Esophagus squamous epithelium (tissue), 5 donors: ENCODE measurements around the gene DOC2A. TPM values are rescaled to one million over a fixed set of nuclear protein-coding genes. Genes with fewer than 3 reads are reported as not detected.
A peak's percentile ranks its signal among the peaks of the same experiment; 100 is the strongest.

Experiments
- DNase-seq: peaks from one replicate; lab custom pipeline; 2025; lab: John Stamatoyannopoulos, UW
- H3K27ac ChIP-seq, 4 donors: fragments of 200-600 bp; sonication (generic); one replicate each; pipeline ENCODE4 v1.5.1; 2016 to 2019; ENCODE audit warnings: mild to moderate bottlenecking in 1 of 4
- H3K27me3 ChIP-seq, 4 donors: fragments of 200-600 bp; sonication (generic); 1 replicate in 3 of 4; 2 replicates in 1 of 4; pipeline versions ENCODE4 v1.5.1 to v1.6.0; 2017 to 2021; ENCODE audit warnings: antibody characterized with exemption in 1 of 4
- H3K36me3 ChIP-seq, 3 donors: fragments of 200-600 bp; sonication (generic); one replicate each; pipeline ENCODE4 v1.5.1; 2016 to 2019
- H3K4me1 ChIP-seq, 3 donors: fragments of 200-600 bp; sonication (generic); one replicate each; pipeline ENCODE4 v1.5.1; 2017 to 2019
- H3K4me3 ChIP-seq, 4 donors: fragments of 200-600 bp; sonication (generic); 1 replicate in 3 of 4; 2 replicates in 1 of 4; pipeline ENCODE4 v1.5.1; 2016 to 2019; ENCODE audit warnings: mild to moderate bottlenecking in 2 of 4, moderate library complexity in 1 of 4
- H3K9me3 ChIP-seq, 3 donors: fragments of 200-600 bp; sonication (generic); one replicate each; pipeline ENCODE4 v1.5.1; 2016 to 2019
- CTCF ChIP-seq, 6 experiments: fragments of 450-650 bp in 4 of 6; fragments of 200-600 bp in 2 of 6; sonication (generic) in 2 of 6; IDR thresholded peaks; one replicate each; pipeline ENCODE4 v1.5.1; 2016 to 2019; ENCODE audit warnings: antibody characterized with exemption in 6 of 6, mild to moderate bottlenecking in 4 of 6, moderate library complexity in 4 of 6
- POLR2A ChIP-seq, 4 donors: fragments of 450-650 bp; IDR thresholded peaks; one replicate each; pipeline ENCODE4 v1.6.1; 2017; ENCODE audit warnings: antibody characterized with exemption in 4 of 4, mild to moderate bottlenecking in 4 of 4, moderate library complexity in 3 of 4
- WGBS, 2 donors: methylation state at CpG; one replicate each; pipeline ENCODE4 v1.1.5; 2018; 5-methylcytosine and 5-hydroxymethylcytosine counted together
- intact Hi-C: fragments of 100-400 bp; cut with DNase I; formaldehyde crosslinking; loops from one replicate; pipeline ENCODE4 v1.15.0; 2022
- total RNA-seq, 4 donors: library from RNA; depleted of rRNA; stranded (reverse); fragments of >200 nt; gene quantifications; one replicate each; pipeline ENCODE4 v1.1.0, GENCODE V29; 2016
- donor health status: DM: yes; HTN: yes; CAD: no.

Gene DOC2A
- total RNA-seq, 4 donors from 2014 or later = 0.50 to 0.76 TPM; not detected in 2

DNA sequence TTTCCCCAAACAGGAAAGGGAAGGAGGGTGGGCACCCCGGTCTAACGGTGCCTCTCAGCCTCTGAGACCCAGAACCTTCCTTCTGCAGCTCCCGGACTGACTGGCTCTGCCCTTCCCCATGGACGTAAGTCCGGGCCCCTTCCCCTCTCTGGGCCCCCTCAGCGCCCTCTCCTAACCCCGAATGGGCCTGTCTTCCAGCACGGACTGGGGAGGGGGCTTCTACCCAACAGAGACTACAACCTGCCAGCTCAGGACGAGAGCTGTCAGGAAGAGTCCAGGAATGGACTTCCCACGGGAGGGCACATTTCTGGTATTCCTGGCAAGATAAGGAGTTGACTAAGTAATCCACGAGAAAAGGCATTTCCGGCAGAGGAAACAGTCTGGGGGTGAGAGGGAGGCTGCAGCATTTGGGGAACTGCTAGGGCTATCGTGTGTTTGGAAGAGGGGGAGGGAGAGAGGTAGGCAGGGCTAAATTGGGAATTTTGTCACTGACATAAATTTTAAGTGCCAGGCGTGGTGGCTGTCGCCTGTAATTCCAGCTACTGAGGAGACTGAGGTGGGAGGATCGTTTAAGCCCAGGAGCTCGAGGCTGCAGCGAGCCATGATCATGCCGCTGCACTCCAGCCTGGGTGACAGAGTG, 42.7 kb upstream of the DOC2A start:
- no peaks in the 10 kb centered on the region for H3K36me3 ChIP-seq
- 0 to 11% methylated on average over 6 to 13 of the region's 19 CpGs for WGBS, 2 donors
- no peaks in the 10 kb centered on the region for H3K27me3 ChIP-seq
- peaks cover 18 to 78% (median 28%) of the 10 kb centered on the region in 3 donors for H3K4me1 ChIP-seq
- DNase-seq = no peak
- intact Hi-C loops = no loop called here
- peak overlapping the region; percentile 51 to 88 (median 63) for H3K4me3 ChIP-seq
- peak overlapping the region; percentile 50 to 64 (median 56) for H3K27ac ChIP-seq
- no peak for TF ChIP-seq CTCF (IDR thresholded peaks at IDR 0.05)
- TF ChIP-seq POLR2A (IDR thresholded peaks at IDR 0.05) = no peak
- no peaks in the 10 kb centered on the region for H3K9me3 ChIP-seq

GRCh38 chr16:30052671-30053372, 42.0 kb upstream of the DOC2A start:
- H3K27ac ChIP-seq = peak overlapping the region; percentile 50 to 64 (median 56)
- peaks cover 18 to 74% (median 28%) of the 10 kb centered on the region in 3 donors for H3K4me1 ChIP-seq
- peak in 1 of 6 experiments; percentile 25 for TF ChIP-seq CTCF (IDR thresholded peaks at IDR 0.05)
- TF ChIP-seq POLR2A (IDR thresholded peaks at IDR 0.05) = no peak
- H3K27me3 ChIP-seq = no peaks in the 10 kb centered on the region
- no peaks in the 10 kb centered on the region for H3K9me3 ChIP-seq
- H3K36me3 ChIP-seq = no peaks in the 10 kb centered on the region
- WGBS, 2 donors = 3 to 7% methylated on average over 15 to 30 of the region's 58 CpGs
- H3K4me3 ChIP-seq = peak overlapping the region; percentile 51 to 88 (median 63)
- peak; percentile 47 for DNase-seq
- intact Hi-C loops = no loop called here

GRCh38 chr16:30051518-30051917, 40.7 kb upstream of the DOC2A start:
- Histone ChIP-seq H3K36me3 (no peaks in the 10 kb centered on the region), H3K27ac (no peak overlapping the region), H3K4me3 (no peak overlapping the region), H3K4me1 (peaks cover 18 to 69% (median 28%) of the 10 kb centered on the region in 3 donors), H3K27me3 (no peaks in the 10 kb centered on the region), H3K9me3 (no peaks in the 10 kb centered on the region)
- 45 to 74% methylated on average over 3 of the region's 3 CpGs for WGBS, 2 donors
- intact Hi-C loops = no loop called here
- no peak for DNase-seq
- TF ChIP-seq CTCF (IDR thresholded peaks at IDR 0.05) (no peak), POLR2A (IDR thresholded peaks at IDR 0.05) (no peak)

GRCh38 chr16:30049871-30050270, 39.0 kb upstream of the DOC2A start:
- Histone ChIP-seq H3K4me1 (peaks cover 15 to 59% (median 20%) of the 10 kb centered on the region in 3 donors), H3K4me3 (no peak overlapping the region), H3K27me3 (peaks cover 0 to 3% (median 0%) of the 10 kb centered on the region in 4 donors), H3K27ac (peak overlapping the region in 2 of 4 donors; percentile 11 to 56), H3K36me3 (no peaks in the 10 kb centered on the region), H3K9me3 (no peaks in the 10 kb centered on the region)
- TF ChIP-seq CTCF (IDR thresholded peaks at IDR 0.05) (no peak), POLR2A (IDR thresholded peaks at IDR 0.05) (no peak)
- 51 to 62% methylated on average over 7 to 8 of the region's 8 CpGs for WGBS, 2 donors
- intact Hi-C loops = no loop called here
- no peak for DNase-seq

GRCh38 chr16:30046588-30046987, 35.8 kb upstream of the DOC2A start:
- H3K4me3 ChIP-seq = no peak overlapping the region
- WGBS, 2 donors = 79 to 100% methylated on average over 1 of the region's 1 CpG
- no peak overlapping the region for H3K27ac ChIP-seq
- H3K4me1 ChIP-seq = peaks cover 0 to 28% (median 3%) of the 10 kb centered on the region in 3 donors
- intact Hi-C loops = no loop called here
- no peak for TF ChIP-seq POLR2A (IDR thresholded peaks at IDR 0.05)
- no peak for TF ChIP-seq CTCF (IDR thresholded peaks at IDR 0.05)
- no peaks in the 10 kb centered on the region for H3K36me3 ChIP-seq
- H3K9me3 ChIP-seq = no peaks in the 10 kb centered on the region
- DNase-seq = no peak
- H3K27me3 ChIP-seq = peaks cover 0 to 19% (median 0%) of the 10 kb centered on the region in 4 donors
